Measurements from ENCODE around the gene FAF1. TPM values are rescaled to one million over a fixed set of nuclear protein-coding genes. Genes with fewer than 3 reads are reported as not detected.
"Not testable (repeated sequence)": the region's sequence is repeated elsewhere in the genome, so short reads cannot be mapped to it uniquely, and the experiment has no call there.

FAF1 gene
- total RNA-seq, 3 donors from 2014 or later = 59.8 to 64.2 (median 60.1) TPM

DNA sequence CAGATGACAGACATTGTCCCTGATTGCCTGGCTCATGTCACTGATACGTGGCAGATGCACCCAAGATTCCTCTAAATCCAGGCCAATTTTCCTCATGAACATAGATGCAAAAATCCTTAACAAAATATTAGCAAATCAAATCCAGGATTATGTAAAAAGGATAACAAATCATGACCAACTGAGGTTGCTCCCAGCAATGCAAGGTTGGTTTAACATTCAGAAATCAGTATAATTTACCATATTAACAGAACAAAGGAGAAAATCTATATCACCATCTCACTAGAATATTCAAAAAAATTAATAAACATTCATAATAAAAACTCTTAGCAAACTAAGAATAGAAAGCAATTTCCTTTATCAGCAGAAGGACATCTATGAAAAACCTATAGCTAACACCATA lies 39.7 kb downstream of the FAF1 start:
- no peak for DNase-seq
- Mint-ChIP-seq H3K4me3 (no peak overlapping the region), H3K27me3 (ENCODE audit: low read depth) (no peaks in the 10 kb centered on the region), H3K36me3 (ENCODE audit: insufficient read depth) (peaks cover 12% of the 10 kb centered on the region), H3K4me1 (ENCODE audit: low read depth) (peaks cover 28% of the 10 kb centered on the region), H3K9me3 (peaks cover 12% of the 10 kb centered on the region)
- no peak for ATAC-seq

DNA sequence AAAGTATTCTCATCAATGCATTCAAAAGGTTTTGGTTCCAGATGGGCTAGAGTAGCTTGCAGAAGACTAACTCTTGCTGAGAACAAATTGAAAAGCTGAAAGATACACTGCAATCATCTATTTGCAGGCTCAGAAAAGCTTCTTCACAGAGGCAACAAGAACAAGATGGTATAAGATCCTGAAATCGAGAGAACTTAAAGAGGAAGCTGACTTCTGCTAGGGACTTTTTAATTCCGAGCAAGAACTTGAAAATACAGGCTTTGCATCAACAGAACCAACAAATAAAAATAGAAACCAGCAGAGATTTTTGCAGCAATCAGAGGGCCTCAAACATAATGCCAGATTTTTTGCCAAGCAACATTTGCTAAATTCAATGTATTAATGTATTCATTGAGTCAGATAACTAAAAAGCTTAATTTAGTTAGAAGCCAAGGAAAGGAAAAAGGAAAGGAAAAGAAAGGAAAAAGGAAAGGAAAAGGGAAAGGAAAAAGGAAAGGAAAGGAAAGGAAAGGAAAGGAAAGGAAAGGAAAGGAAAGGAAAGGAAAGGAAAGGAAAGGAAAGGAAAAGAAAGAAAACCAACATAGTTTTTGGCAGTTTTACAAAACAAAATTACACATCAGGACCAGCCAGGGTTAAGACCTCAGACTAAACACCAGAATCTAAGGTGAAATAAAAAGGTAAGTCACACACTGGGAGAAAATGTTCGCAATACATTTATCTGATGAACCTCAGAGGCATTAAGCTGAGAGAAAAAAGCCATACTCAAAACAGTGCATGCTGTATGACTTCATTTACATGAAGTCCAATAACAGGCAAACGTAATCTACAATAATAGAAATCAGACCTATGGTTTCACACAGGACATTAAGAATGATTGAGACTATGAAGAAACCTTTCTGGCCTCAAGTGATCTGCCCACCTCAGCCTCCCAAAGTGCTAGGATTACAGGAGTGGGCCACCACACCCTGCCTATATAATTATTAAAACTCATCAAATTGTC lies 42.6 kb downstream of the FAF1 start:
- DNase-seq = no peak
- Mint-ChIP-seq H3K27me3 (ENCODE audit: low read depth) (no peaks in the 10 kb centered on the region), H3K36me3 (ENCODE audit: insufficient read depth) (peaks cover 14% of the 10 kb centered on the region)

DNA sequence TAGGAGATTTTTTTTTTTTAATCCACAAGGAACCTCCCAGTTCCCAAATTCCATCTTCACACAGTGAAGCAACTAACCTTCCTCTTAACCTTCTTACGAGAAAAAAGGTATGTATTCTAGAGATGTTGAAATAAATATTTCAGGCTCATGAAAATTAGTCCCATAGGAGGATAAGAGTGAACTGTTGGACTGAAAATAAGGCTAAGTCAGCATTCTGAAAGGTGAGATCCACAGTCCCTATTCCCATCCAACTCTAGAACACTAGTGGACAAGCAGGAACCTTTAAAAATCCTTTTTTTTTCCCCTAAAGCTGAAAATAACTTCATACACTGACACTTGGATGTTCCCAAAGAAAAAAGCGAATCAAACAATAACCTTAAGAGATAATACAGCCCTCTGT lies 44.4 kb downstream of the FAF1 start:
- Mint-ChIP-seq H3K4me1 (ENCODE audit: low read depth) (peaks cover 16% of the 10 kb centered on the region), H3K9me3 (no peaks in the 10 kb centered on the region), H3K27me3 (ENCODE audit: low read depth) (no peaks in the 10 kb centered on the region)

More for the DNA sequence above, 42.6 kb downstream of the FAF1 start:
- no peak for ATAC-seq
- Mint-ChIP-seq H3K9me3 (no peaks in the 10 kb centered on the region), H3K4me1 (ENCODE audit: low read depth) (peaks cover 18% of the 10 kb centered on the region), H3K4me3 (no peak overlapping the region)

GRCh38 chr1:50913954-50914353 lies 46.1 kb downstream of the FAF1 start:
- H3K9me3 Mint-ChIP-seq = no peaks in the 10 kb centered on the region
- H3K27me3 Mint-ChIP-seq (ENCODE audit: low read depth) = no peaks in the 10 kb centered on the region
- H3K36me3 Mint-ChIP-seq (ENCODE audit: insufficient read depth) = peaks cover 12% of the 10 kb centered on the region
- no peak for DNase-seq
- peaks cover 16% of the 10 kb centered on the region for H3K4me1 Mint-ChIP-seq (ENCODE audit: low read depth)
- ATAC-seq = no peak
- H3K4me3 Mint-ChIP-seq = no peak overlapping the region

More for the DNA sequence above, 44.4 kb downstream of the FAF1 start:
- Mint-ChIP-seq H3K4me3 (no peak overlapping the region), H3K36me3 (ENCODE audit: insufficient read depth) (peaks cover 12% of the 10 kb centered on the region)
- DNase-seq (no peak), ATAC-seq (no peak)

- DNase-seq; ATAC-seq; H3K27me3 Mint-ChIP-seq (ENCODE audit: low read depth); H3K9me3 Mint-ChIP-seq; H3K4me3 Mint-ChIP-seq: not testable (repeated sequence)
- peaks cover 10% of the 10 kb centered on the region for H3K4me1 Mint-ChIP-seq (ENCODE audit: low read depth)
- H3K36me3 Mint-ChIP-seq (ENCODE audit: insufficient read depth) = peaks cover 12% of the 10 kb centered on the region
These were observed 49.7 kb downstream of the FAF1 start for GRCh38 chr1:50910356-50910755.

- peaks cover 14% of the 10 kb centered on the region for H3K4me1 Mint-ChIP-seq (ENCODE audit: low read depth)
- H3K4me3 Mint-ChIP-seq; DNase-seq; ATAC-seq; H3K36me3 Mint-ChIP-seq (ENCODE audit: insufficient read depth); H3K9me3 Mint-ChIP-seq; H3K27me3 Mint-ChIP-seq (ENCODE audit: low read depth): not testable (repeated sequence)
These were observed 52.5 kb downstream of the FAF1 start for GRCh38 chr1:50907610-50908009.

DNA sequence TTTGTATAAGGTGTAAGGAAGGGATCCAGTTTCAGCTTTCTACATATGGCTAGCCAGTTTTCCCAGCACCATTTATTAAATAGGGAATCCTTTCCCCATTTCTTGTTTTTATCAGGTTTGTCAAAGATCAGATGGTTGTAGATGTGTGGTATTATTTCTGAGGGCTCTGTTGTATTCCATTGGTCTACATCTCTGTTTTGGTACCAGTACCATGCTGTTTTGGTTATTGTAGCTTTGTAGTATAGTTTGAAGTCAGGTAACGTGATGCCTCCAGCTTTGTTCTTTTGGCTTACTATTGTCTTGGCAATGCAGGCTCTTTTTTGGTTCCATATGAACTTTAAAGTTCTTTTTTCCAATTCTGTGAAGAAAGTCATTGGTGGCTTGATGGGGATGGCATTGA lies 54.0 kb downstream of the FAF1 start:
- H3K9me3 Mint-ChIP-seq; H3K36me3 Mint-ChIP-seq (ENCODE audit: insufficient read depth); ATAC-seq; DNase-seq; H3K27me3 Mint-ChIP-seq (ENCODE audit: low read depth); H3K4me3 Mint-ChIP-seq: not testable (repeated sequence)
- H3K4me1 Mint-ChIP-seq (ENCODE audit: low read depth) = peaks cover 16% of the 10 kb centered on the region

DNA sequence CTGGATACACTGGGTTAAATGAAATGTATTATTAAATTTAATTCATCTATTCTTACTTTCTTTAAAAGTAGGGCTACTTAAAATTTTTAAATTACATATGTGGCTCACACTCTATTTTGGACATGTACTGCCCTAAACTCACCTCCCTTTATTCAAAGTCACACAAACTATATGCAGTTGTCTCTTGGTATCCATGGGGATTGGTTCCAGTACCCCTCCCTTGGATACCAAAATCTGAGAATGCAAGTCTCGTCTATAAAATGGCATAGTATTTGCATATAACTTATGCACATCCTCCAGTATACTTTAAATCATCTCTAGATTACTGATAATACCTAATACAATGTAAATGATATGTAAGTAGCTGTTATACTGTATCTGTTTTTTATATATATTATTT lies 57.6 kb downstream of the FAF1 start:
- Mint-ChIP-seq H3K36me3 (ENCODE audit: insufficient read depth) (peaks cover 4% of the 10 kb centered on the region), H3K9me3 (no peaks in the 10 kb centered on the region), H3K4me1 (ENCODE audit: low read depth) (peaks cover 16% of the 10 kb centered on the region), H3K27me3 (ENCODE audit: low read depth) (no peaks in the 10 kb centered on the region), H3K4me3 (no peak overlapping the region)
- ATAC-seq = no peak
- DNase-seq = no peak

DNA sequence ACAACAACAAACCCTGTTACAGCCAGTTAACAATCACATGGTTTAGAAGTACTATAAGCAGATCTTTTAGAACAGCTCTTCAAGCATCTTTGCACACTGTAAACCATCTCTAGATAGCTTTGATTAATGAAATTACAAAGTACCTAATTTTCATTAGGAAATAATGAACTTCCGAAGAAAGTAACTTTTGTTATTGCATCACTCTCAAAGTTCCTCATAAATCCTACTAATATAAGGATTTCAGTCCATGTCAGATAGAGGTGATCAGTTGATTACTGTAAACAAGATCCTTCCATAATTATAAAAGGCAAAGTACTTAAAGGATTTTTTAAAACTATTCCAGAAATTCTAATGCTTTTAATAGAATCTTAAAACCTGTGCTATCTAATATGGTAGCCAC lies 58.2 kb downstream of the FAF1 start:
- Mint-ChIP-seq H3K4me1 (ENCODE audit: low read depth) (peaks cover 16% of the 10 kb centered on the region), H3K36me3 (ENCODE audit: insufficient read depth) (peaks cover 4% of the 10 kb centered on the region), H3K27me3 (ENCODE audit: low read depth) (no peaks in the 10 kb centered on the region), H3K9me3 (no peaks in the 10 kb centered on the region), H3K4me3 (no peak overlapping the region)
- DNase-seq = no peak
- no peak for ATAC-seq

- H3K9me3 Mint-ChIP-seq = no peaks in the 10 kb centered on the region
- DNase-seq (no peak), ATAC-seq (no peak)
- H3K4me1 Mint-ChIP-seq (ENCODE audit: low read depth) = peaks cover 21% of the 10 kb centered on the region
- no peaks in the 10 kb centered on the region for H3K27me3 Mint-ChIP-seq (ENCODE audit: low read depth)
- peaks cover 4% of the 10 kb centered on the region for H3K36me3 Mint-ChIP-seq (ENCODE audit: insufficient read depth)
- H3K4me3 Mint-ChIP-seq = no peak overlapping the region
These were observed 61.3 kb downstream of the FAF1 start for GRCh38 chr1:50898773-50899172.

DNA sequence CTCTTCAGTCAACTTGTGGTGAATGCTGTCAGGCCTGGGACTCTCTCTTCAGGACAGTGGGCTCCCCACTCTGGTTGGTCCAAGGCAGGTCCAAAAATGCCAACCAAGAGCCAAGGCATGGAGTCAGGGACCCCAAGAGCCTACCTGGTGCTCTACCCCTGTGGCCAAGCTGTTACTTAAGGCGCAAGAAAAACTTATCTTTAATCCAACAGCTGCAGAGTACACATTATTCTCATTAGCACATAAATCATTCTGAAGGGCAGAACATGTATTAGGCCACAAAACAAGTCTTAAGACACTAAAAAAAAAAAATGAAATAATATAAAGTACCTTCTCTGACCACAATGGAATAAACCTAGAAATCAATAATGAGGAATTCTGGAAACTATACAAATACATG lies 65.7 kb downstream of the FAF1 start:
- no peaks in the 10 kb centered on the region for H3K9me3 Mint-ChIP-seq
- ATAC-seq = no peak
- DNase-seq = no peak
- H3K4me3 Mint-ChIP-seq = no peak overlapping the region
- H3K27me3 Mint-ChIP-seq (ENCODE audit: low read depth) = no peaks in the 10 kb centered on the region
- peaks cover 14% of the 10 kb centered on the region for H3K36me3 Mint-ChIP-seq (ENCODE audit: insufficient read depth)
- H3K4me1 Mint-ChIP-seq (ENCODE audit: low read depth) = peaks cover 17% of the 10 kb centered on the region

GRCh38 chr1:50893466-50893865 lies 66.6 kb downstream of the FAF1 start:
- no peak for DNase-seq
- no peak for ATAC-seq
- Mint-ChIP-seq H3K36me3 (ENCODE audit: insufficient read depth) (peaks cover 14% of the 10 kb centered on the region), H3K27me3 (ENCODE audit: low read depth) (no peaks in the 10 kb centered on the region), H3K9me3 (no peaks in the 10 kb centered on the region), H3K4me1 (ENCODE audit: low read depth) (peaks cover 13% of the 10 kb centered on the region), H3K4me3 (no peak overlapping the region)

DNA sequence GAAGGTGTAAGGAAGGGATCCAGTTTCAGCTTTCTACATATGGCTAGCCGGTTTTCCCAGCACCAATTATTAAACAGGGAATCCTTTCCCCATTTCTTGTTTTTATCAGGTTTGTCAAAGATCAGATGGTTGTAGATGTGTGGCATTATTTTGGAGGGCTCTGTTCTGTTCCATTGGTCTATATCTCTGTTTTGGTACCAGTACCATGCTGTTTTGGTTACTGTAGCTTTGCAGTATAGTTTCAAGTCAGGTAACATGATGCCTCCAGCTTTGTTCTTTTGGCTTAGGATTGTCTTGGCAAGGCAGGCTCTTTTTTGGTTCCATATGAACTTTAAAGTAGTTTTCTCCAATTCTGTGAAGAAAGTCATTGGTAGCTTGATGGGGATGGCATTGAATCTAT lies 72.5 kb downstream of the FAF1 start:
- H3K4me1 Mint-ChIP-seq (ENCODE audit: low read depth) = not testable (repeated sequence)

GRCh38 chr1:50880373-50880772 lies 79.7 kb downstream of the FAF1 start:
- DNase-seq = no peak
- no peaks in the 10 kb centered on the region for H3K27me3 Mint-ChIP-seq (ENCODE audit: low read depth)
- H3K4me3 Mint-ChIP-seq = no peak overlapping the region
- ATAC-seq = no peak
- H3K36me3 Mint-ChIP-seq (ENCODE audit: insufficient read depth) = peaks cover 5% of the 10 kb centered on the region
- H3K4me1 Mint-ChIP-seq (ENCODE audit: low read depth) = peaks cover 21% of the 10 kb centered on the region
- H3K9me3 Mint-ChIP-seq = peaks cover 3% of the 10 kb centered on the region

More for the DNA sequence above, 72.5 kb downstream of the FAF1 start:
- not testable (repeated sequence) for ATAC-seq; H3K36me3 Mint-ChIP-seq (ENCODE audit: insufficient read depth); H3K27me3 Mint-ChIP-seq (ENCODE audit: low read depth); DNase-seq; H3K4me3 Mint-ChIP-seq
- peaks cover 10% of the 10 kb centered on the region for H3K9me3 Mint-ChIP-seq

GRCh38 chr1:50879137-50879536 lies 80.9 kb downstream of the FAF1 start:
- DNase-seq (no peak), ATAC-seq (no peak)
- Mint-ChIP-seq H3K9me3 (no peaks in the 10 kb centered on the region), H3K36me3 (ENCODE audit: insufficient read depth) (peaks cover 3% of the 10 kb centered on the region), H3K4me1 (ENCODE audit: low read depth) (peaks cover 21% of the 10 kb centered on the region), H3K4me3 (no peak overlapping the region), H3K27me3 (ENCODE audit: low read depth) (no peaks in the 10 kb centered on the region)
